NCI-H524 (cell line): ENCODE measurements around the gene PPM1L.

Source experiments
- DNase-seq, 2 experiments: peaks; one replicate each; lab custom pipeline; 2025; lab: John Stamatoyannopoulos, UW

PPM1L gene

GRCh38 chr3:160856450-160856849 is 100.4 kb downstream of the PPM1L start:
- no peak for DNase-seq

- DNase-seq, result no peak
Measured at GRCh38 chr3:160857476-160858119, 101.6 kb downstream of the PPM1L start.

GRCh38 chr3:160860346-160860745 is 104.3 kb downstream of the PPM1L start:
- peak; percentile 82 to 95 for DNase-seq

GRCh38 chr3:160869825-160870224 is 113.8 kb downstream of the PPM1L start:
- DNase-seq, result peak; percentile 93 to 94

GRCh38 chr3:160870327-160870726 is 114.3 kb downstream of the PPM1L start:
- DNase-seq, result peak; percentile 76 to 90

- DNase-seq, result peak in 1 of 2 experiments; percentile 17
Measured at GRCh38 chr3:160874736-160875135, 118.7 kb downstream of the PPM1L start.

- DNase-seq, result no peak
Measured at GRCh38 chr3:160876643-160877042, 120.6 kb downstream of the PPM1L start.

GRCh38 chr3:160879859-160880258 is 123.8 kb downstream of the PPM1L start:
- DNase-seq, result peak in 1 of 2 experiments; percentile 29

GRCh38 chr3:160883373-160883772 is 127.3 kb downstream of the PPM1L start:
- DNase-seq, result no peak

GRCh38 chr3:160885791-160886286 is 129.8 kb downstream of the PPM1L start:
- DNase-seq, result peak; percentile 98 to 99

- DNase-seq, result no peak
Measured at GRCh38 chr3:160886421-160886820, 130.4 kb downstream of the PPM1L start.

GRCh38 chr3:160893207-160893606 is 137.2 kb downstream of the PPM1L start:
- DNase-seq, result no peak

- no peak for DNase-seq
Measured at GRCh38 chr3:160904691-160905090, 148.7 kb downstream of the PPM1L start.

- no peak for DNase-seq
Measured at GRCh38 chr3:160906646-160907045, 150.6 kb downstream of the PPM1L start.

- DNase-seq, result no peak
Measured at GRCh38 chr3:160909917-160910316, 153.9 kb downstream of the PPM1L start.

- no peak for DNase-seq
Measured at GRCh38 chr3:160911411-160911810, 155.4 kb downstream of the PPM1L start.

GRCh38 chr3:160916472-160916871 is 160.4 kb downstream of the PPM1L start:
- no peak for DNase-seq

- DNase-seq, result peak; percentile 80 to 89
Measured at GRCh38 chr3:160919942-160920341, 163.9 kb downstream of the PPM1L start.

GRCh38 chr3:160921020-160921635 is 165.1 kb downstream of the PPM1L start:
- peak; percentile 29 to 64 for DNase-seq

GRCh38 chr3:160924776-160925175 is 168.7 kb downstream of the PPM1L start:
- no peak for DNase-seq

- no peak for DNase-seq
Measured at GRCh38 chr3:160927620-160928019, 171.6 kb downstream of the PPM1L start.

GRCh38 chr3:160928183-160928726 is 172.2 kb downstream of the PPM1L start:
- peak; percentile 64 to 81 for DNase-seq

- DNase-seq, result peak in 1 of 2 experiments; percentile 55
Measured at GRCh38 chr3:160929595-160929994, 173.6 kb downstream of the PPM1L start.
